Endothelial cell of umbilical vein (primary cell): ENCODE measurements around the gene C10orf143. TPM values are rescaled to one million over a fixed set of nuclear protein-coding genes. Genes with fewer than 3 reads are reported as not detected.

Experiments used
- BruUV-seq: library from RNA; stranded (reverse); fragments of 400-500 nt; replicated peaks from 2 replicates; lab custom pipeline; 2021; lab: Mats Ljungman, UMichigan
- CTCF ChIA-PET: fragments of 300-600, 350-600 bp; sonication (Branson Sonifier 250); formaldehyde crosslinking; loops from one replicate; lab custom pipeline; 2021; ENCODE audit warnings: antibody characterized with exemption, inconsistent platforms; lab: Charles Lee
- POLR2A ChIA-PET: fragments of 300-600, 350-600 bp; sonication (Branson Sonifier 250); formaldehyde crosslinking; loops from one replicate; lab custom pipeline; 2021; ENCODE audit warnings: antibody characterized with exemption, inconsistent platforms; lab: Charles Lee
- DNase-seq: peaks from one replicate; pipeline ENCODE4 v3.0.0-alpha.2; 2011; ENCODE audit warnings: low read depth, low spot score
- FAIRE-seq: peaks from 2 replicates; lab custom pipeline; 2011; peaks lifted over from hg19 to GRCh38; lab: Jason Lieb, UNC
- H2AFZ ChIP-seq: 2 replicates; pipeline ENCODE4 v1.6.0; 2012; ENCODE audit warnings: low read depth, low read length, control low read depth, inconsistent platforms
- H3K27ac ChIP-seq: 2 replicates; pipeline ENCODE4 v1.5.1; 2011; ENCODE audit warnings: low read depth, mild to moderate bottlenecking, control low read depth, low read length, moderate library complexity; ENCODE audit not compliant: insufficient read depth
- H3K27me3 ChIP-seq, 2 experiments: 2 replicates each; pipeline versions ENCODE4 v1.6.0 to v1.6.1; 2011; ENCODE audit warnings: low read length in 2 of 2, mixed read lengths in 1 of 2; ENCODE audit not compliant: control insufficient read depth in 2 of 2, insufficient read depth in 2 of 2
- H3K36me3 ChIP-seq, 2 experiments: 2 replicates in 1 of 2; 3 replicates in 1 of 2; pipeline ENCODE4 v1.5.1; 2011; ENCODE audit warnings: low read length in 2 of 2, mild to moderate bottlenecking in 1 of 2, moderate library complexity in 1 of 2; ENCODE audit not compliant: control insufficient read depth in 2 of 2, insufficient read depth in 2 of 2; ENCODE audit errors: extremely low read depth in 1 of 2
- H3K4me1 ChIP-seq: 3 replicates; pipeline ENCODE4 v1.5.1; 2011; ENCODE audit warnings: mild to moderate bottlenecking, low read length; ENCODE audit not compliant: control insufficient read depth, insufficient read depth; ENCODE audit errors: extremely low read depth
- H3K4me2 ChIP-seq: 2 replicates; pipeline ENCODE4 v1.6.1; 2011; ENCODE audit warnings: low read length, control low read depth, mixed read lengths; ENCODE audit not compliant: insufficient read depth
- H3K4me3 ChIP-seq, 3 experiments: fragments of 200-600 bp in 1 of 3; sonication (generic), shearing (Covaris generic) in 1 of 3; replicated peaks in 1 of 3; 2 replicates each; pipeline ENCODE4 v1.5.1; 2011 to 2016; ENCODE audit warnings: control low read depth in 3 of 3, low read length in 3 of 3, mild to moderate bottlenecking in 2 of 3, inconsistent platforms in 1 of 3, low read depth in 1 of 3, moderate library complexity in 1 of 3; ENCODE audit not compliant: insufficient read depth in 1 of 3
- H3K79me2 ChIP-seq: 2 replicates; pipeline ENCODE4 v1.6.0; 2012; ENCODE audit warnings: low read length, inconsistent platforms; ENCODE audit not compliant: control insufficient read depth, insufficient read depth
- H3K9ac ChIP-seq: replicated peaks from 2 replicates; pipeline ENCODE3; 2011; ENCODE audit warnings: low read length, control low read depth; ENCODE audit not compliant: insufficient read depth; ENCODE audit errors: extremely low read depth
- H3K9me1 ChIP-seq: replicated peaks from 3 replicates; pipeline ENCODE4 v1.6.0; 2011; ENCODE audit warnings: mild to moderate bottlenecking, low read length; ENCODE audit not compliant: control insufficient read depth, insufficient read depth; ENCODE audit errors: extremely low read depth
- H3K9me3 ChIP-seq: replicated peaks from 2 replicates; pipeline ENCODE4 v1.5.1; 2012; ENCODE audit warnings: low read length, inconsistent platforms; ENCODE audit not compliant: control insufficient read depth, insufficient read depth
- H4K20me1 ChIP-seq: replicated peaks from 2 replicates; pipeline ENCODE3; 2011; ENCODE audit warnings: mild to moderate bottlenecking, low read length; ENCODE audit not compliant: control insufficient read depth, insufficient read depth; ENCODE audit errors: extremely low read depth
- EZH2 ChIP-seq: IDR thresholded peaks from 2 replicates; pipeline ENCODE4 v1.6.1; 2012; ENCODE audit warnings: borderline replicate concordance, low read depth, mild to moderate bottlenecking, moderate library complexity, low read length, inconsistent platforms; ENCODE audit not compliant: severe bottlenecking
- FOS ChIP-seq: IDR thresholded peaks from 2 replicates; pipeline ENCODE4 v1.6.1; 2011; ENCODE audit warnings: mild to moderate bottlenecking, low read length, moderate library complexity, borderline replicate concordance; ENCODE audit not compliant: insufficient read depth
- GATA2 ChIP-seq: IDR thresholded peaks from 2 replicates; pipeline ENCODE4 v1.7.0; 2011; ENCODE audit warnings: low read depth, mild to moderate bottlenecking, moderate library complexity, mixed read lengths, low read length; ENCODE audit not compliant: insufficient read length, insufficient read depth
- JUN ChIP-seq: IDR thresholded peaks from 2 replicates; pipeline ENCODE4 v1.6.1; 2011; ENCODE audit warnings: borderline replicate concordance, low read depth; ENCODE audit not compliant: insufficient read length, insufficient read depth
- MYC ChIP-seq: IDR thresholded peaks from one replicate; pipeline ENCODE4 v1.6.1; 2011; ENCODE audit warnings: mild to moderate bottlenecking, low read depth, low read length
- POLR2A ChIP-seq: IDR thresholded peaks from 2 replicates; pipeline ENCODE4 v1.6.1; 2012; ENCODE audit warnings: low read depth, mild to moderate bottlenecking, control low read depth, low read length
- POLR2AphosphoS5 ChIP-seq: IDR thresholded peaks from 2 replicates; pipeline ENCODE4 v1.6.1; 2012; ENCODE audit warnings: low read depth, mild to moderate bottlenecking, control low read depth, low read length, moderate library complexity; ENCODE audit not compliant: insufficient read depth
- dilution Hi-C: fragments of 300-500 bp; cut with MboI; formaldehyde crosslinking; loops from one replicate; pipeline ENCODE4 v1.15.0; 2019; ENCODE audit warnings: low sequenced_read_pairs; ENCODE audit not compliant: extremely low pct_ligation_motif_present
- intact Hi-C: fragments of 100-400 bp; cut with micrococcal nuclease; formaldehyde crosslinking; loops from one replicate; pipeline ENCODE4 v1.10.0; 2022
- polyA plus RNA-seq, 4 experiments: library from polyadenylated mRNA; depleted of rRNA in 3 of 4; stranded (reverse) in 3 of 4; unstranded in 1 of 4; fragments of >200 nt; gene quantifications; 2 replicates each; pipeline versions ENCODE4 v1.2.1 to v1.2.3, GENCODE V29; 2011 to 2012; ENCODE audit warnings: missing spikeins in 1 of 4
- total RNA-seq: library from RNA; stranded (reverse); gene quantifications from 2 replicates; pipeline ENCODE4 v1.2.3, GENCODE V29; 2021
- TF ChIP-seq, protein P1 (sequence below), 2 donors: IDR thresholded peaks; 1 replicate in 1 of 2; 2 replicates in 1 of 2; pipeline ENCODE4 v1.5.1; 2011; ENCODE audit warnings: low read length in 2 of 2, mild to moderate bottlenecking in 2 of 2, moderate library complexity in 2 of 2, control low read depth in 1 of 2, inconsistent platforms in 1 of 2, low read depth in 1 of 2; ENCODE audit not compliant: insufficient read depth in 1 of 2; ENCODE audit errors: extremely low read depth in 1 of 2
- TF ChIP-seq, protein P2 (sequence below): IDR thresholded peaks from 2 replicates; pipeline ENCODE4 v1.6.1; 2011; ENCODE audit not compliant: insufficient read depth, insufficient read length

Gene C10orf143
- total and polyA plus RNA-seq, 2 donors (not counting 3 experiments of a cell fraction or from before 2014, with no cell fraction given) = 0.26 to 0.44 TPM

DNA sequence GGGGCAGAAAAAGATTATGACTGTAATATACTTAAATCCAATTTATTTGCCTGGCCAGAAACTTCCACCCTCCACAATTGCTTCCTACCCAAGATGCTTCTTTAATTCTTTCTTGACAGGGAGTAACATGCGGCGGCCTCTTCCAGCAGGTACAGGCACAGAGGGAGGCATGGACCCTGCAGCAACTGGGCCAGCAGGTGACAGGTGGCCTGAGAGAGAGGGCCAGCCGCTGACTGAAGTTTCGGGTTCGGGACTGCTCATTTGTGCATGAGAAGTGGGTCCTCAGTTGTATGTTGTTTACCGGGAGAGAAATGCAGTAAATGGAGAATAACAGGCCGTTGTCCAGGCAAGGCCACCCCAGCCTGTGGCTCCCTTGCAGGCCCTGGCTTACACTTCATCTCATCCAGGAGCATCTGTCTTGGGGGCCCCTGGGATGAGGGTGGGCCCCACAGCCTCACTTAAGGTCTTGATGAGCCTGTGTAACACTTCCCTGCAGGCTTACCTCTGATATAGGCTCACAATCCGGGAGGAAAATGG lies 72.5 kb downstream of the C10orf143 start:
- Histone ChIP-seq H3K27ac (no peak overlapping the region), H3K9ac (no peak overlapping the region), H3K27me3 (no peaks in the 10 kb centered on the region), H3K4me1 (no peaks in the 10 kb centered on the region), H3K36me3 (no peaks in the 10 kb centered on the region), H2AFZ (no peak overlapping the region), H3K9me3 (no peaks in the 10 kb centered on the region), H3K79me2 (no peaks in the 10 kb centered on the region), H3K9me1 (no peaks in the 10 kb centered on the region), H3K4me2 (no peak overlapping the region), H4K20me1 (no peaks in the 10 kb centered on the region), H3K4me3 (no peak overlapping the region)
- no peak for TF ChIP-seq EZH2
- no peak for TF ChIP-seq MYC
- TF ChIP-seq, protein P1, sequence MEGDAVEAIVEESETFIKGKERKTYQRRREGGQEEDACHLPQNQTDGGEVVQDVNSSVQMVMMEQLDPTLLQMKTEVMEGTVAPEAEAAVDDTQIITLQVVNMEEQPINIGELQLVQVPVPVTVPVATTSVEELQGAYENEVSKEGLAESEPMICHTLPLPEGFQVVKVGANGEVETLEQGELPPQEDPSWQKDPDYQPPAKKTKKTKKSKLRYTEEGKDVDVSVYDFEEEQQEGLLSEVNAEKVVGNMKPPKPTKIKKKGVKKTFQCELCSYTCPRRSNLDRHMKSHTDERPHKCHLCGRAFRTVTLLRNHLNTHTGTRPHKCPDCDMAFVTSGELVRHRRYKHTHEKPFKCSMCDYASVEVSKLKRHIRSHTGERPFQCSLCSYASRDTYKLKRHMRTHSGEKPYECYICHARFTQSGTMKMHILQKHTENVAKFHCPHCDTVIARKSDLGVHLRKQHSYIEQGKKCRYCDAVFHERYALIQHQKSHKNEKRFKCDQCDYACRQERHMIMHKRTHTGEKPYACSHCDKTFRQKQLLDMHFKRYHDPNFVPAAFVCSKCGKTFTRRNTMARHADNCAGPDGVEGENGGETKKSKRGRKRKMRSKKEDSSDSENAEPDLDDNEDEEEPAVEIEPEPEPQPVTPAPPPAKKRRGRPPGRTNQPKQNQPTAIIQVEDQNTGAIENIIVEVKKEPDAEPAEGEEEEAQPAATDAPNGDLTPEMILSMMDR (IDR thresholded peaks at IDR 0.05; ENCODE audit: extremely low read depth in 1 of 2, insufficient read depth in 1 of 2, low read depth in 1 of 2, low read length in 2 of 2) = no peak
- no peak for TF ChIP-seq POLR2A
- no peak for TF ChIP-seq FOS
- TF ChIP-seq, protein P2, sequence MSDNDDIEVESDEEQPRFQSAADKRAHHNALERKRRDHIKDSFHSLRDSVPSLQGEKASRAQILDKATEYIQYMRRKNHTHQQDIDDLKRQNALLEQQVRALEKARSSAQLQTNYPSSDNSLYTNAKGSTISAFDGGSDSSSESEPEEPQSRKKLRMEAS = no peak
- no peak for TF ChIP-seq GATA2
- TF ChIP-seq JUN = no peak
- no peak for TF ChIP-seq POLR2AphosphoS5
- DNase-seq = no peak
- dilution Hi-C loops = no loop called here
- FAIRE-seq = no peak
- intact Hi-C loops = no loop called here
- CTCF ChIA-PET = no interaction called here
- no TSS peak for BruUV-seq
- POLR2A ChIA-PET = no interaction called here
